ENCODE results near the gene ZNF674. TPM values are rescaled to one million over a fixed set of nuclear protein-coding genes. Genes with fewer than 3 reads are reported as not detected.
A peak's percentile ranks its signal among the peaks of the same experiment; 100 is the strongest.

The ZNF674 gene

DNA sequence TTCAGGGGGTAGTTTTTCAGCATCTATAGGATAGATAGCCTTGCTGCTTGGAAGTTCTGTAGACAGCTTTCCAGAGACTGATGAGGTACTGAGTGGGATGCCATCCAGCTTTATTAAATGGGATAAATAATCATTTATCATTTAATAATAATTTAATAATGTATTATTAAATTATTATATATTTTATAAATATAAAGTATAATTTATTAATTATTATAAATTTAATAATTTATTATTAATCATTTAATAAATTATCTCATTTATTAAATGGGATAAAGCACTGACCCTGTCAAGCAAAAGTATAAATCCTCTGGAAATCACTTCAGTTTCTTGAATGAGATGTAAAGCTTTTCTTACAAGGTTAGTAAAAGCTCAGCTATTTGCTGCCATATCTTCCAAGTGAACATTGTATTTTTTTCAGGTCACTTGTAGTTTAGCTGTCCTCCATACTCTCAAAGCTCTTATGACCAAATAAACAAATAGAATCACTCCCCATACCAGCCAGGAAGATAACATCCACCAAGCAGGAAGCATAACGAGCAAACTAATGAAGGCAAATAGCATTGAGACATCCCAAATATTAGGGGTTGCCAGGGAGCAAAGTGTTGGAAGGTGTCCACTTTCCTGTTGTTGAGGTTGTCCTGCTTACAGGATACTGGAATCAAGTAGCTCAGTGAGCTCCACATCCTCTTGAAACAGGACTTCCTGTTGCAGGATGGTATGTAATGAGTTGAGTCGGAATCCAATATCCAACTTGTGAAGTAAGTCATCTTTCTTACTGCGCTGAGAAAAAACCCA lies 88.9 kb downstream of the ZNF674 start:
- peaks cover 7% of the 10 kb centered on the region for H3K79me1 ChIP-seq (replicated peaks; ENCODE audit: low read length, poor library complexity, severe bottlenecking)
- H4K91ac ChIP-seq (ENCODE audit: low read length): no peak overlapping the region
- H3K4me3 ChIP-seq (ENCODE audit: insufficient read depth in 1 of 2, low read depth in 1 of 2, low read length in 2 of 2): no peak overlapping the region
- no peak overlapping the region for H3K14ac ChIP-seq (ENCODE audit: low read length in 2 of 2)
- no peak overlapping the region for H2BK15ac ChIP-seq (ENCODE audit: low read depth, poor library complexity, severe bottlenecking)
- no peak overlapping the region for H3K9ac ChIP-seq (ENCODE audit: low read length)
- H4K8ac ChIP-seq (ENCODE audit: low read length): no peak overlapping the region
- H3K4ac ChIP-seq (ENCODE audit: low read depth in 1 of 2, low read length in 2 of 2): no peak overlapping the region
- 89% methylated on average over 3 of the region's 3 CpGs for WGBS
- H2BK120ac ChIP-seq (ENCODE audit: low read depth, low read length): no peak overlapping the region
- H3K4me1 ChIP-seq (ENCODE audit: control insufficient read depth, insufficient read depth, low read depth, low read length): no peaks in the 10 kb centered on the region
- H2AFZ ChIP-seq (ENCODE audit: low read depth, low read length): no peak overlapping the region
- peak; percentile 29 for DNase-seq
- no peak overlapping the region for H3K18ac ChIP-seq (ENCODE audit: low read depth in 1 of 2, low read length in 2 of 2)
- peaks cover 0 to 20% of the 10 kb centered on the region in 2 experiments for H3K27me3 ChIP-seq (ENCODE audit: control insufficient read depth in 1 of 2, insufficient read depth in 1 of 2, low read length in 2 of 2)
- peaks cover 4 to 40% of the 10 kb centered on the region in 2 experiments for H3K36me3 ChIP-seq (ENCODE audit: control insufficient read depth in 1 of 2, insufficient read depth in 2 of 2, low read depth in 1 of 2, low read length in 2 of 2)
- no peak overlapping the region for H3K4me2 ChIP-seq (ENCODE audit: low read length, poor library complexity, severe bottlenecking)
- no peak overlapping the region for H2AK5ac ChIP-seq (ENCODE audit: low read length, severe bottlenecking)
- H3K27ac ChIP-seq (ENCODE audit: low read length, poor library complexity, severe bottlenecking): no peak overlapping the region
- no peak overlapping the region for H2BK12ac ChIP-seq (ENCODE audit: low read length in 2 of 2)
- no peak overlapping the region for H3K23ac ChIP-seq (ENCODE audit: low read length in 2 of 2)
- no peak overlapping the region for H2BK5ac ChIP-seq (ENCODE audit: low read depth, low read length, poor library complexity, severe bottlenecking)
- no peaks in the 10 kb centered on the region for H3K9me3 ChIP-seq (ENCODE audit: control insufficient read depth, low read length)

Small RNAs within 50 kb of the gene (small RNA-seq; reads per million reads assigned to genes)
- gene RF00017 (ENCODE audit: low read depth) (not detected), gene RNU6-50P (ENCODE audit: low read depth) (not detected)

Data from mesenchymal stem cell (in vitro differentiated cells and primary cell).